GM13977 (cell line): ENCODE results near the gene KISS1.

ENCODE experiments used
- DNase-seq: peaks from one replicate; pipeline ENCODE4 v3.0.0; 2012; ENCODE audit warnings: low spot score
- in situ Hi-C: fragments of 300-500 bp; cut with MboI; formaldehyde crosslinking; loops from one replicate; pipeline ENCODE4 v1.12.0; 2022; ENCODE audit warnings: low sequenced_read_pairs, low pct_unique_long_range_greater_than_20kb, mixed read lengths, inconsistent platforms; ENCODE audit not compliant: unreplicated experiment
- TF ChIP-seq, protein P1 (sequence below): IDR thresholded peaks from 2 replicates; pipeline ENCODE4 v1.5.1; 2012; ENCODE audit warnings: mild to moderate bottlenecking, control low read depth; ENCODE audit not compliant: insufficient read depth; ENCODE audit errors: extremely low read depth, missing control alignments

The KISS1 gene

DNA sequence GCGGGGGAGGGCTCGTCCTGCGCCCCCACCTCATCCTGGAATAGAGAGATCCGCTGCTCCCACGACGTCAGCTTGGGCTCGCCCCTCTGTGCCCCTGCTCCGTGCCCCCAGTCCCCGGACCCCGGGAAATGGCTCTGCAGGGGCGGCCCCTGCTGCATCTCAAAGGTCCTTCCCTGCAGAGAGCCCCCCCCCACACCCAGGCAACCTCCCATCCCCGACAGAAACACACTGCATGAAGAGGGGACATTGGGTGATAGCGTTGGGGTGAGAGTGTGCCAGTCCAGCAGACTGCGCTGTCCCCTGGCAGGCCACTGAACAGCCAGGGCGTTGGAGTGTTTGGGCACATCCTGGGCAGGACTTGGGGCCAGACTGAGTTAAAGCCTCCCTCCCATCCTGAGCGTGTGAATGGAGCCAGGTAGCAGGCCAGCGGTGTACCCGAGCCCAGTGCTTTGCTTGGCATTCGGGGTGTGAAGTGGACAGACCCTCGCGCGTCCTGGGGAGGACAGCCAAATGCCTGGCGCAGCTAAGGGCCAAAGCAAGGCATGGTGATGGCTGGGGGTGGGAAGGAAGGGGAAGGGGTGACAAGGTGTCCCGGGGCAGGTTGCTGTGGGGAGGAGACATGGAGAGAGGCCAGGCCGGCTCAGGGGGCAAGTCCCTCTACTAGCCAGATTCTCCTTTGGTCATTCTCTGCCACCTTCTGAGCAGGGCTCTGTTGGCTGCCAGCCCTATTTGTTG lies 43.8 kb downstream of the KISS1 start:
- no peak for DNase-seq
- TF ChIP-seq, protein P1, sequence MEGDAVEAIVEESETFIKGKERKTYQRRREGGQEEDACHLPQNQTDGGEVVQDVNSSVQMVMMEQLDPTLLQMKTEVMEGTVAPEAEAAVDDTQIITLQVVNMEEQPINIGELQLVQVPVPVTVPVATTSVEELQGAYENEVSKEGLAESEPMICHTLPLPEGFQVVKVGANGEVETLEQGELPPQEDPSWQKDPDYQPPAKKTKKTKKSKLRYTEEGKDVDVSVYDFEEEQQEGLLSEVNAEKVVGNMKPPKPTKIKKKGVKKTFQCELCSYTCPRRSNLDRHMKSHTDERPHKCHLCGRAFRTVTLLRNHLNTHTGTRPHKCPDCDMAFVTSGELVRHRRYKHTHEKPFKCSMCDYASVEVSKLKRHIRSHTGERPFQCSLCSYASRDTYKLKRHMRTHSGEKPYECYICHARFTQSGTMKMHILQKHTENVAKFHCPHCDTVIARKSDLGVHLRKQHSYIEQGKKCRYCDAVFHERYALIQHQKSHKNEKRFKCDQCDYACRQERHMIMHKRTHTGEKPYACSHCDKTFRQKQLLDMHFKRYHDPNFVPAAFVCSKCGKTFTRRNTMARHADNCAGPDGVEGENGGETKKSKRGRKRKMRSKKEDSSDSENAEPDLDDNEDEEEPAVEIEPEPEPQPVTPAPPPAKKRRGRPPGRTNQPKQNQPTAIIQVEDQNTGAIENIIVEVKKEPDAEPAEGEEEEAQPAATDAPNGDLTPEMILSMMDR, result no peak
- in situ Hi-C loops, result loop anchor here (25.0 kb wide), 1 partner anchor 235 kb away; no protein-coding TSS in a partner anchor

DNA sequence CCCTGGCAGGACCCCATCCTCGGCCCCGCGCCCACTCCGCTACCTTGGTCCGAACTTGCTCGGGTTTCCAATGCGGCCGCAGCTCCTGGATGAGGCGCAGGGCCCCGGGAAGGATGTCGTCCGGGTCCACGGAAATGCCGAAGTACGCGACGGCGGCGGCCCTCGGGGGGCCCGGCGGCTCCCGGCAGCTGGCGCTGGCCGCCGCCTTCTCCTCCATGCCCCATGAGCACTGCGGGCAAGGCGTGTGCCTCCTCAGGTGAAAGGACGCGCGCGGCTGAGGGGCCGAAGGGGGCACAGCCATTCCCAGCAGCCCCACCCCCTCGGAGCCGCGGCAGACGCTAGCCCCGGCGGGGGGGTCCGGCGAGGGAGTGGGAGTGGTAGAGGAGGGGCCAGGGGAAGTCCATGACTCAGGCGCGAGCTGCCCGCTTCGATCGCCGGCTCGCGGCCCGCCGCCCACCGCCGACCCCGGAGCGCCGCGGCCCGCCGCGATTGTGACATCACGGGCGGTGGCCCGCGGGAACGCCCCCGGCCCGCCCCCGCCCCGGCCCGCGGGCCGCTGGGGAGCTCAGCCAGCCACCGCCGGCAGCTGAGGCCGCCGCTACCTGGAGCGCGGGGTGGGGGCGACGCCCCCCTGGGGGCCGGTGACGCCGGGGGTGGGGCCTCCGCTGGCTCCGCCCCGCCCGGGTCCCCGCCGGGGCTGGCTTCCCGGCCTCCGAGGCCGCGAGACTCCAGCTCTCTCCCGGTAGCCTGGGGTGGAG lies 44.6 kb downstream of the KISS1 start, which contains the start of gene ETNK2:
Gene ETNK2, minus strand, starts transcription at position 493 of the 758 bp plus-strand sequence. Its CDS starts 192 bp downstream, at position 301.
- in situ Hi-C loops, result loop anchor here (25.0 kb wide), 1 partner anchor 236 kb away; no protein-coding TSS in a partner anchor
- peak; percentile 71 for DNase-seq
- TF ChIP-seq, protein P1, result no peak

DNA sequence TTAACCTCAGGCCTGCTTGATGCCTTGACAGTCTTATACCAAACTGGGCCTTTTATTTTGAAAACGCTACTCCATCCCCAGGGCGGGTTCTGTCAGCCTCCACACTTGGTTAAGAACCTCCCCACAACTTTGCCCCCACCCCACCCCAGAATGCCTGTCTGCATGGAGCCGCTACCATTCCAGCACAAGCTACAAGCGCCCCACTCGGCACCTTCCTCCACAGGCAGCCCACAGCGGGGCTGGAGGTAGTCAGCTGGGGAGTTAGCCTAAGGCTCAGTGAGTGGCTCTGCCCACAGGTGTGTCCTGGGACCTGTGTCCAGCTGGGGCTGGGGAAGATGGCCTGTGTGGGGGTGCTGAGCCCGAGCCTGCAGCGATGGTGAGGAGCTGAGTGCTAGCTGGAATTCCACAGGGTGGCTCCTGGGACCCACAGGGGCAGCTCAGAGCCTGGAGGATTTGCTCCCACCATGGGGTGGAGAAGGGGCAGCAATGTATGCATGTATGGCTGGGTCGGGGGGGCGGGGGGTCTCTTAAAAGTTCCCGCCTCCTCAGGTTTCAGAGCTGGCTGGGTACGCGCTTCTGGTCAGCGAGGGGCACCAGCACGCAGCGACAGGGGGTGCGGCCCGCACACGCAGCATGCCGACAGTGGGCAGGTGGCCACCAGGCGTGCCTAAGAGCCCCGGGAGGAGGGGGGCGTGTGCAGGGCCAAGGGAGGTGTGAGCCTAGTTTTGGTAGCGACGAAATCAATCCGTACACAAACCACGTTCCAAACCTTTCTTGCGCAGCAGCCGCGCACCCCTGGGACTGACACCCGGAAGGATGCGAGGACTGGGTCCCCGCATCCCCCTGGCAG lies 45.4 kb downstream of the KISS1 start:
- in situ Hi-C loops, result loop anchor here (25.0 kb wide), 1 partner anchor 236 kb away; no protein-coding TSS in a partner anchor
- TF ChIP-seq, protein P1, result no peak
- no peak for DNase-seq

DNA sequence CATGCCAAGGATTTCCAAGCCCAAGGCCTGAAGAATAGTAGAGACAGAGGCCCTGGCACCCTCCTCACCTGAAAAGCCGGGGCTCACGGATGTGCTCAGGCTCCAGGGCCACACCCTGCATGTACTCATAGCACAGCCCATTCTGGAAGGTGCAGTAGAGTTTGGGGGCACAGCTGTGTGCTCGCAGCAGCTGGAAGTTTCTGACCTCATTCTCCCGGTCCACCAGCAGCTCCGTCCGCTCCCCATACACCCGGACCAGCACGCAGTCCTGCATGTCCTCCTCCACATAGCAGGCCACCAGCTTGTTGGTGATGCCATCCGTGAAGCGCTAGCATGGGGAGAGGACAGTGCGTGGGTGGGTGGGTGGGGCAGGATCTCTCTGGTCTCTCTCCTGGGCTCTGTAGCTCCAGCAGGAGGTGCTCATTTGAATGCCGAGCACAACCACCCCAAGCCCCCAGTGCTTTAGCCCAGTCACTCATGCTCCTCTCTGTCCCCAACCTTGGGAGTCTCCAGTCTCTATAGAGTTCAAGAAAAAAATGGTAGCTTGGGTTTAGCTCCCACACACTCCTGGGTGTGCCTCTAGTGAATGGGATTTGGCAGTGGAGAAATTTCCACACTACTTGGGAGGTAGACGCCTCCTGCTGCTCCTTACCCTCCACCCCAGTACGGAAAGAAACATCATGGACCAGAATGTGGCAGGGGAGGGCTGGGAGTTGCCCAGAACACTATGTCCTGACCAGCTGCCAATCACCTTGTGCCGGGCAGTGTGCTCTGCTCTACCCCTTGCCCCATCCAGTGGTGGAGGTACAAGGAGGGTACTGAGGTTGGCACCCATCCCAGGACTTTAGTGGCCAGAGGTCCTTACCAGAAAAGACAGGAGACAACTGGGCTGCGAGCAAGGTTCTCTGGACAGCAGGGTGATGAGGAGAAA lies 46.4 kb downstream of the KISS1 start:
- TF ChIP-seq, protein P1, result no peak
- DNase-seq, result no peak
- in situ Hi-C loops, result loop anchor here (25.0 kb wide), 1 partner anchor 237 kb away; no protein-coding TSS in a partner anchor

DNA sequence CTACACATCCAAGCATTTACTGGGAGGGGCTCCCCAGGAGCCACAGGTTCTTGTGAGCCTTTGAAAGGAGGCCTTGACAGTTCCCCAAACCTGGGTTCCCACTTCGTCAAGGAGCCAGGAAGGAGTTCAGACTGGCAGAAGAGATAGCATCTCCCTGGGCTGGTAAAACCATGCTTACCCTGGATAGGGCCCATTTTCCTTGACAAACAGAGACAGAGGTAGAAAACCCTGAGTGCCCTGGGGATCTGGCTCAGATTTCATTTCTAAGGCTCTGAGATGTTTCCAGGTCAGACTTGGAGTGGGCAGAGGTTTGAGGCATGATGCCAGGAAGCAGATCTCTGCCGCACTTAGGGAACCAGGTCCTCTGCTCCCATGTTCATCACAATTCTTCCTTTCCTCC lies 47.2 kb downstream of the KISS1 start:
- TF ChIP-seq, protein P1, result no peak
- in situ Hi-C loops, result no loop called here
- DNase-seq, result no peak
